ENCODE measurements around the gene LRRC71.
A peak's percentile ranks its signal among the peaks of the same experiment; 100 is the strongest.

LRRC71 gene

GRCh38 chr1:156928043-156928602, 7.7 kb downstream of the LRRC71 start (continued):
- TF ChIP-seq ZNF707 (tag by site-specific recombination; IDR thresholded peaks at IDR 0.05) (no peak), ZNF133 (tag by site-specific recombination; IDR thresholded peaks at IDR 0.05) (no peak), ZBTB26 (tag by site-specific recombination; optimal IDR thresholded peaks at IDR 0.05) (no peak)

DNA sequence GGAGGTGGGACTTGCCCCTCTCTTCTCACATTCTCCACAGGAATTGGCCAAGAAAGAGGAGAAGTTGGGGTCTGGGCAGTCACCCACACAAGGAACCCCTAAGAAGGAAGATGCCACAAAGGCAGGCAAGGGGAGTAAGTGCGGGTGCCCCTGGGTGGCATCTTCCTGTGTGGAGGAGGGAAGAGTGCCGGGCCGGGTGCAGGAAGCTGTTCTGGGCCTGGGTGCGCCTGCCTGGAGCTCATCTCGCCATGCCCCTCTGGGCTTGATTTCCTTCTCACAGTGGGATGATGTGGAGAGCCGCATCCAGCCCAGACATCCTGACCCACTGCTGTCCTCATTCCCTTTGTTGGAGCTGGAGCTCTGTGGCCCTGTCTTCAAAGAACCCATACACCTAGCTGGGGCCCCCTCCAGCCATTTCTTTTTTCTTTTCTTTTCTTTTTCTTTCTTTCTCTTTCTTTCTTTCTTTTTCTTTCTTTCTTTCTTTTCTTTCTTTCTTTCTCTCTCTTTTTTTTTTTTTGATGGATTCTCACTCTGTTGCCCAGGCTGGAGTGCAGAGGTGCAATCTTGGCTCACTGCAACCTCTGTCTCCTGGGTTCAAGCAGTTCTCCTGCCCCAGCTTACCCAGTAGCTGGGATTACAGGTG, 9.3 kb downstream of the LRRC71 start:
- no peaks in the 10 kb centered on the region; the same call in 1 of the 2 replicates for H3K4me1 ChIP-seq (ENCODE audit: control insufficient read depth, insufficient read depth, low read length)
- H3K4me3 ChIP-seq (ENCODE audit: low read depth, low read length), result no peak overlapping the region
- no peaks in the 10 kb centered on the region for H3K9me3 ChIP-seq (ENCODE audit: control insufficient read depth, insufficient read depth, low read depth, low read length)
- ChIA-PET CTCF (interaction anchor here (2.6 to 11.9 kb wide), 4 partner anchors 39 to 203 kb away, joined by 14 to 199 read pairs (median 35); partner anchors contain the start of genes NTRK1 and PEAR1), POLR2A (interaction anchor here (0.6 to 0.7 kb wide), 2 partner anchors 28 to 472 kb away, joined by 3 to 4 read pairs; no protein-coding TSS in a partner anchor)
- TF ChIP-seq SP2 (tag by site-specific recombination; IDR thresholded peaks at IDR 0.05), result peak; percentile 38; the same call in 1 of the 2 replicates
- TF ChIP-seq ZNF837 (tag by site-specific recombination; IDR thresholded peaks at IDR 0.05), result no peak
- peak; percentile 79 for TF ChIP-seq ZNF366 (tag by site-specific recombination; conservative IDR thresholded peaks at IDR 0.05)
- no peak overlapping the region for H3K27ac ChIP-seq (ENCODE audit: extremely low read depth, low read depth, low read length)
- peaks cover 0 to 9% of the 10 kb centered on the region in 2 experiments; a peak in 1 of 3 replicates for H3K36me3 ChIP-seq (ENCODE audit: control insufficient read depth in 2 of 2, insufficient read depth in 1 of 2, low read length in 2 of 2)

GRCh38 chr1:156930483-156930882, 10.1 kb downstream of the LRRC71 start:
- Histone ChIP-seq H3K4me1 (ENCODE audit: control insufficient read depth, insufficient read depth, low read length) (no peaks in the 10 kb centered on the region; the same call in 1 of the 2 replicates), H3K9me3 (ENCODE audit: control insufficient read depth, insufficient read depth, low read depth, low read length) (no peaks in the 10 kb centered on the region), H3K4me3 (ENCODE audit: low read depth, low read length) (no peak overlapping the region), H3K36me3 (ENCODE audit: control insufficient read depth in 2 of 2, insufficient read depth in 1 of 2, low read length in 2 of 2) (peaks cover 0 to 15% of the 10 kb centered on the region in 2 experiments; a peak in 1 of 3 replicates), H3K27ac (ENCODE audit: extremely low read depth, low read depth, low read length) (no peak overlapping the region)
- POLR2A ChIA-PET, result interaction anchor here (0.6 to 0.7 kb wide), 2 partner anchors 27 to 473 kb away, joined by 3 to 4 read pairs; no protein-coding TSS in a partner anchor
- TF ChIP-seq ZNF548 (tag by site-specific recombination; IDR thresholded peaks at IDR 0.05), result no peak
- no peak for TF ChIP-seq ZNF792 (tag by site-specific recombination; IDR thresholded peaks at IDR 0.05)
- CTCF ChIA-PET, result interaction anchor here (0.6 to 11.9 kb wide), 3 partner anchors 40 to 160 kb away, joined by 3 to 199 read pairs (median 29); partner anchors contain the start of genes NTRK1 and PEAR1

DNA sequence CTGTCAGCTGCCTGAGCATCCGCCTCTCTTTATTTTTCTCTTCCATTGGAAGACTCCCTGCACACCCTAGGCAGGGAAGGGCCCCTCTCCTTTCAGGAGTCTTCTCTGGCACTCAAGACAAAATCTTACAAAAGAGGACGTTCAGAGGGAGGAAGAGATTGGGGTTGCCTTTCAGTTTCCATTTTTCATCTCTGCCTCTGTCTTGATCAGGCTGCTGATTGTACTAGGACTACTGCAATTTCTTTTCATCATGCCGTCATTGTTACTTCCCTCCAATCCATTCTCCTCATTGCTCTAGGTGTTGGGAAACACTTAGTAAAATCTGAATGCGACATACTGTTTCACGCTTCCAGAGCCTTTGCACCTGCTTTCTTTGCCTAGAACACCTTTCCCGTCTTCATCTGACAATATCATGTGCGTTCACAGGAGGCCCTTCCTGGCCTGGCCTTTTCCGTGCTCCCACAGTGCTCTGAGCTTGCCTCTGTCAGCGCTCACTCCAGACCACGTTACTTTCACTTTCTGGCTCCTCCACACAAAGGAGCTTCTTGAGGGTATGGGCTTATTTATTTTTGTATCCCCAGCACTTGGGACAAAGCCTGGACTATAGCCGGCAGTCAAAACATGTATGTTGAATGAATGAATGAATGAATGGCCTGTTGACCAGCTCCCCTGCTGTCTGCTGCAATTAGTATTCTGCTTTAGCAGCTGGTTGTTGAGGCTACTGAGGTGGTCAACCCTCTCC, 10.9 kb downstream of the LRRC71 start:
- POLR2A ChIA-PET, result no interaction called here
- TF ChIP-seq ZNF37A (tag by site-specific recombination; IDR thresholded peaks at IDR 0.05), result no peak
- no peak for TF ChIP-seq ZNF510 (tag by site-specific recombination; IDR thresholded peaks at IDR 0.05; ENCODE audit: insufficient replicate concordance)
- TF ChIP-seq SP2 (tag by site-specific recombination; IDR thresholded peaks at IDR 0.05), result no peak
- TF ChIP-seq ZNF148 (tag by site-specific recombination; IDR thresholded peaks at IDR 0.05; ENCODE audit: borderline replicate concordance), result no peak
- TF ChIP-seq EGR2 (tag by site-specific recombination; IDR thresholded peaks at IDR 0.05; ENCODE audit: low read depth), result no peak
- TF ChIP-seq ZNF677 (tag by site-specific recombination; IDR thresholded peaks at IDR 0.05), result no peak
- TF ChIP-seq GLI2 (tag by site-specific recombination; IDR thresholded peaks at IDR 0.05; ENCODE audit: borderline replicate concordance, low read depth), result no peak
- TF ChIP-seq ZNF660 (tag by site-specific recombination; IDR thresholded peaks at IDR 0.05), result no peak
- TF ChIP-seq ZNF776 (tag by site-specific recombination; IDR thresholded peaks at IDR 0.05; ENCODE audit: borderline replicate concordance), result no peak
- TF ChIP-seq ZNF449 (tag by site-specific recombination; IDR thresholded peaks at IDR 0.05), result no peak
- TF ChIP-seq ZNF132 (tag by site-specific recombination; IDR thresholded peaks at IDR 0.05; ENCODE audit: borderline replicate concordance), result no peak
- no peak for TF ChIP-seq SCRT1 (tag by site-specific recombination; IDR thresholded peaks at IDR 0.05; ENCODE audit: borderline replicate concordance)
- no peak for TF ChIP-seq ZNF202 (tag by site-specific recombination; IDR thresholded peaks at IDR 0.05; ENCODE audit: borderline replicate concordance)
- no peak for TF ChIP-seq ZNF155 (tag by site-specific recombination; IDR thresholded peaks at IDR 0.05)
- no peak for TF ChIP-seq ZBTB20 (tag by site-specific recombination; IDR thresholded peaks at IDR 0.05)
- no peak for TF ChIP-seq ZNF837 (tag by site-specific recombination; IDR thresholded peaks at IDR 0.05)
- Histone ChIP-seq H3K27ac (ENCODE audit: extremely low read depth, low read depth, low read length) (no peak overlapping the region), H3K4me1 (ENCODE audit: control insufficient read depth, insufficient read depth, low read length) (no peaks in the 10 kb centered on the region), H3K9me3 (ENCODE audit: control insufficient read depth, insufficient read depth, low read depth, low read length) (no peaks in the 10 kb centered on the region), H3K4me3 (ENCODE audit: low read depth, low read length) (no peak overlapping the region), H3K36me3 (ENCODE audit: control insufficient read depth in 2 of 2, insufficient read depth in 1 of 2, low read length in 2 of 2) (peaks cover 0 to 23% of the 10 kb centered on the region in 2 experiments; a peak in 1 of 3 replicates)
- CTCF ChIA-PET, result interaction anchor here (1.1 to 2.3 kb wide), 5 partner anchors 21 to 242 kb away, joined by 3 to 10 read pairs (median 6); no protein-coding TSS in a partner anchor
